A673 (cell line): ENCODE results near the gene MCM5. TPM values are rescaled to one million over a fixed set of nuclear protein-coding genes. Genes with fewer than 3 reads are reported as not detected.
A peak's percentile ranks its signal among the peaks of the same experiment; 100 is the strongest.

Experiments used
- BruUV-seq: library from RNA; stranded (reverse); fragments of 400-500 nt; replicated peaks from 2 replicates; lab custom pipeline; 2021; lab: Mats Ljungman, UMichigan
- CTCF ChIA-PET: fragments of 300-600 bp; sonication (Branson Sonifier 250); formaldehyde crosslinking; loops from one replicate; lab custom pipeline; 2022; ENCODE audit warnings: antibody characterized with exemption; lab: Charles Lee
- POLR2A ChIA-PET: fragments of 300-600 bp; sonication (Branson Sonifier 250); formaldehyde crosslinking; loops from one replicate; lab custom pipeline; 2022; ENCODE audit warnings: antibody characterized with exemption; ENCODE audit not compliant: low non-redundant PET; lab: Charles Lee
- DNase-seq: peaks from one replicate; pipeline ENCODE4 v3.0.0-alpha.2; 2015; ENCODE audit warnings: low spot score
- H3K27ac ChIP-seq: fragments of 200-600 bp; sonication (generic); 2 replicates; pipeline ENCODE4 v1.5.1; 2016; ENCODE audit warnings: mixed run types, low read depth, mild to moderate bottlenecking, mixed read lengths, antibody characterized with exemption, low read length; ENCODE audit not compliant: poor library complexity, severe bottlenecking
- H3K27me3 ChIP-seq: fragments of 200-600 bp; sonication (generic); replicated peaks from 2 replicates; pipeline ENCODE4 v1.6.1; 2017; ENCODE audit warnings: mixed run types, low read depth, mild to moderate bottlenecking, mixed read lengths, antibody characterized with exemption, low read length; ENCODE audit not compliant: insufficient read depth, poor library complexity
- H3K36me3 ChIP-seq: fragments of 200-600 bp; sonication (generic); 2 replicates; pipeline ENCODE4 v1.6.1; 2016; ENCODE audit warnings: mixed run types, mild to moderate bottlenecking, mixed read lengths, antibody characterized with exemption, low read length; ENCODE audit not compliant: insufficient read depth, poor library complexity, severe bottlenecking
- H3K4me1 ChIP-seq: fragments of 200-600 bp; sonication (generic); 2 replicates; pipeline ENCODE4 v1.6.1; 2017; ENCODE audit warnings: mixed run types, mild to moderate bottlenecking, mixed read lengths, antibody characterized with exemption, low read length; ENCODE audit not compliant: insufficient read depth, poor library complexity, severe bottlenecking
- H3K4me3 ChIP-seq: fragments of 200-600 bp; sonication (generic); 2 replicates; pipeline ENCODE4 v1.5.1; 2016; ENCODE audit warnings: low read depth, mixed run types, mild to moderate bottlenecking, mixed read lengths, low read length; ENCODE audit not compliant: poor library complexity, severe bottlenecking
- H3K9me3 ChIP-seq: fragments of 200-600 bp; sonication (generic); 2 replicates; pipeline ENCODE4 v1.6.1; 2016; ENCODE audit warnings: mixed run types, low read depth, mild to moderate bottlenecking, mixed read lengths, antibody characterized with exemption, low read length; ENCODE audit not compliant: poor library complexity, severe bottlenecking
- EZH2 ChIP-seq: fragments of 200-600 bp; sonication (generic); IDR thresholded peaks from 2 replicates; pipeline ENCODE4 v1.6.1; 2017; ENCODE audit warnings: borderline replicate concordance, low read depth, mild to moderate bottlenecking, mixed read lengths, antibody characterized with exemption, low read length; ENCODE audit not compliant: poor library complexity, severe bottlenecking
- intact Hi-C: fragments of 100-400 bp; cut with micrococcal nuclease; formaldehyde crosslinking; loops from one replicate; pipeline ENCODE4 v1.10.0; 2022; ENCODE audit not compliant: unreplicated experiment
- total RNA-seq: library from RNA; stranded (reverse); gene quantifications from 2 replicates; pipeline ENCODE4 v1.2.3, GENCODE V29; 2021
- TF ChIP-seq, protein P1 (sequence below): fragments of 300-800, 200-600 bp; sonication (generic); conservative IDR thresholded peaks from 2 replicates; pipeline ENCODE4 v1.5.1; 2017; ENCODE audit warnings: low read depth, mild to moderate bottlenecking, antibody characterized with exemption, low read length, moderate library complexity, mixed read lengths

MCM5 gene
- total RNA-seq, 1 experiment from 2014 or later, result 245 TPM

DNA sequence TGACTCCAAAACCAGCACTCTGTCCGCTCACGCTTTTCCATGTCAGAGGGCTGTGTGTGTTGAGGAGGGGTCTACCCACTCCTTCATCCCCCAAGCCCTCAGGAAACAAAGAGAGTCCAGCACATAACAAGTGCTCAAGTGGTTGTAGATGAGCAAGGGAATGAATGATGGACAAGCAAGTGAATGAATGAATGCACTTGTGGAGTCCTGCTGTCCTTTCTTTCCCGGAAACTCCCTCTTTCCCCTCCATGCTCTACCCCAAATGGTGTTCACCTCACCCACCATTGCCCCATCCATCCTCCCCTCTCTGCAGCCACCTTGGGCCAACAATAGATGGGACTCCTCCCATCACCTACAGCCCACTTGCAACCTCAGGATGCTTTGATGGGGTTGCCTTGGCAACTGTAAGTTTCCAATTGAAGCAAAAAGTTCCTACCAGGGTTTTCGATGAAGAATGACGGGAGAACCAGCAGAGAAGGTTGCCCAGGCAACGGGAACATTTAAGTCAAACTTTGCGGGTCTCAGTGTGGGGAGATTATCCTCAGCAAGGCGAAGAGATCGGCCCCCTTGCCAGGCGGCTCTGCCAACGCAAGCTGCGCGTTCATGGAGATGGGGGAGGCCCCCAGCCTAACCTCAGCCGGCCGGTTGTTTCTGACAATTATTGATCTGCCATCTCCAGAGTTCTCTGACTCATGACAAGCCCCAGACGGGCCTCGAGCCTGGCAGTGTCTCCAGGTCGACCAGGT, 51.1 kb downstream of the MCM5 start:
- ChIA-PET POLR2A (no interaction called here), CTCF (no interaction called here)
- no peak for DNase-seq
- Histone ChIP-seq H3K36me3 (peaks cover 13% of the 10 kb centered on the region), H3K27ac (no peak overlapping the region), H3K27me3 (no peaks in the 10 kb centered on the region), H3K4me1 (no peaks in the 10 kb centered on the region), H3K4me3 (no peak overlapping the region), H3K9me3 (no peaks in the 10 kb centered on the region)
- BruUV-seq, result no TSS peak
- TF ChIP-seq EZH2, result no peak
- TF ChIP-seq, protein P1, sequence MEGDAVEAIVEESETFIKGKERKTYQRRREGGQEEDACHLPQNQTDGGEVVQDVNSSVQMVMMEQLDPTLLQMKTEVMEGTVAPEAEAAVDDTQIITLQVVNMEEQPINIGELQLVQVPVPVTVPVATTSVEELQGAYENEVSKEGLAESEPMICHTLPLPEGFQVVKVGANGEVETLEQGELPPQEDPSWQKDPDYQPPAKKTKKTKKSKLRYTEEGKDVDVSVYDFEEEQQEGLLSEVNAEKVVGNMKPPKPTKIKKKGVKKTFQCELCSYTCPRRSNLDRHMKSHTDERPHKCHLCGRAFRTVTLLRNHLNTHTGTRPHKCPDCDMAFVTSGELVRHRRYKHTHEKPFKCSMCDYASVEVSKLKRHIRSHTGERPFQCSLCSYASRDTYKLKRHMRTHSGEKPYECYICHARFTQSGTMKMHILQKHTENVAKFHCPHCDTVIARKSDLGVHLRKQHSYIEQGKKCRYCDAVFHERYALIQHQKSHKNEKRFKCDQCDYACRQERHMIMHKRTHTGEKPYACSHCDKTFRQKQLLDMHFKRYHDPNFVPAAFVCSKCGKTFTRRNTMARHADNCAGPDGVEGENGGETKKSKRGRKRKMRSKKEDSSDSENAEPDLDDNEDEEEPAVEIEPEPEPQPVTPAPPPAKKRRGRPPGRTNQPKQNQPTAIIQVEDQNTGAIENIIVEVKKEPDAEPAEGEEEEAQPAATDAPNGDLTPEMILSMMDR, result no peak
- intact Hi-C loops, result no loop called here

DNA sequence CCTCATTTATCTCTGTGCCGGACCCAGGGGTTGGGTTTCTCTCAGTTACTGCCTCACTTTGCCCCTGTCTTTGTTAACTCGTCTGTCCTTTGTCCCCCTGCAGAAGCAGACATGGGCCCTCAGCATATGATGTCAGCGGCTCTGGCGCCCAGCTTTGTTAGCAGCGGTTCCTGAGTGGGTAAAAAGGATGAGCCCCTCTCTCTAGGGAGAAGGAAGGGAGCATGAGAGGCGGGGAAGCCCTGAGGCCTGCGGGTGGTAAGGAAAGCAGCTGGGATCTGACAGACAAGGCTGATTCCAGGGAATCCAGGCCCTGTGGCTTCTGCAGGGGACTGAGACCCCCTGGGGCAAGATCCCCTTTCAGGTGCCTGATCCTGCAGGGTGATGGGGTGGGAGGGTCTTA, 51.7 kb downstream of the MCM5 start:
- Histone ChIP-seq H3K4me1 (no peaks in the 10 kb centered on the region), H3K36me3 (peaks cover 9% of the 10 kb centered on the region), H3K9me3 (no peaks in the 10 kb centered on the region), H3K27ac (no peak overlapping the region), H3K4me3 (no peak overlapping the region), H3K27me3 (no peaks in the 10 kb centered on the region)
- intact Hi-C loops, result no loop called here
- TF ChIP-seq EZH2, result no peak
- TF ChIP-seq, protein P1, result no peak
- POLR2A ChIA-PET, result no interaction called here
- DNase-seq, result peak; percentile 26
- no TSS peak for BruUV-seq
- CTCF ChIA-PET, result no interaction called here

DNA sequence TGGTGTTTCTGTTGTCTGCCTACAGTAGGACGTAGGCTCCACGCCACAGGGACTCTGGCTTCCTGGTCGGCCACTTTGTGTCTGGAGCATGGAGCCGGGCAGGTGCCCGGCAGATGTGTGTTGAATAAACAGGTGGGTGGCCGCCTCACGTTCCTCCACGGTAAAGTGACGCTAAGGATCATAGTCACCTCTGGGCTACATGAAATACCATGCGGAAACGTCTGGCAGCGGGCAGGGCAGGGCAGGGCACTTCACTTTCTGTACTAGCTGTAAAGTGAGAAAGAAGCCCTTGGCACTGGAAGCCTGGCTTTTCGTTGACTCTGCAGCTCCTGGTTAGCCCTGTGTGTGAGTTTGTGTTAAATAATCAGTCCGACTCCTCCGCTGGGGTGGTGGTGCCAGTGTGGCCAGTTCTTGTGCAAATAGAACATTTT, 52.4 kb downstream of the MCM5 start:
- POLR2A ChIA-PET, result no interaction called here
- intact Hi-C loops, result no loop called here
- CTCF ChIA-PET, result no interaction called here
- BruUV-seq, result no TSS peak
- peaks cover 9% of the 10 kb centered on the region for H3K36me3 ChIP-seq
- no peaks in the 10 kb centered on the region for H3K4me1 ChIP-seq
- DNase-seq, result no peak
- H3K27me3 ChIP-seq, result no peaks in the 10 kb centered on the region
- H3K9me3 ChIP-seq, result no peaks in the 10 kb centered on the region
- no peak overlapping the region for H3K27ac ChIP-seq
- no peak overlapping the region for H3K4me3 ChIP-seq
- TF ChIP-seq, protein P1, result no peak
- no peak for TF ChIP-seq EZH2
